K562 (cell line): ENCODE results near the gene WFIKKN1. TPM values are rescaled to one million over a fixed set of nuclear protein-coding genes. Genes with fewer than 3 reads are reported as not detected.

Experiments used
- ATAC-seq: fragments of 200-7000 bp; cut with Tn5 transposase; 3 replicates; pipeline ENCODE4 v1.9.1; 2020; ENCODE audit warnings: moderate library complexity
- BruUV-seq: library from RNA; stranded (reverse); fragments of 400-500 nt; replicated peaks from 2 replicates; lab custom pipeline; 2021; lab: Mats Ljungman, UMichigan
- CTCF ChIA-PET: fragments of 300-600 bp; formaldehyde crosslinking; extraction: SDS; loops from one replicate; lab custom pipeline; 2021; ENCODE audit warnings: low intra/inter-chr PET ratio; lab: Yijun Ruan, JAX
- POLR2A ChIA-PET: fragments of 300-600, 350-650 bp; sonication (Branson Sonifier 250); formaldehyde crosslinking; extraction: SDS; loops from one replicate; lab custom pipeline; 2021; ENCODE audit warnings: antibody characterized with exemption, inconsistent platforms; lab: Yijun Ruan, JAX
- DNase-seq, 4 experiments: peaks; one replicate each; pipeline versions ENCODE4 v3.0.0 to v3.0.0-alpha.2; 2011 to 2018; ENCODE audit warnings: low spot score in 3 of 4, mixed read lengths in 3 of 4; ENCODE audit errors: extremely low read depth in 1 of 4
- FAIRE-seq: peaks from 2 replicates; lab custom pipeline; 2011; peaks lifted over from hg19 to GRCh38; lab: Jason Lieb, UNC
- H2AFZ ChIP-seq: 2 replicates; pipeline ENCODE4 v1.6.0; 2011; ENCODE audit warnings: low read depth, low read length, control low read depth, inconsistent platforms
- H3K27ac ChIP-seq: fragments of 200-600 bp; 3 replicates; pipeline ENCODE4 v1.8.0; 2011; ENCODE audit warnings: low read depth, mild to moderate bottlenecking, control low read depth, inconsistent platforms, low read length, moderate library complexity, mixed read lengths; ENCODE audit errors: extremely low read depth
- H3K27me3 ChIP-seq, 2 experiments: fragments of 300-600 bp in 1 of 2; 2 replicates in 1 of 2; 3 replicates in 1 of 2; pipeline versions ENCODE4 v1.6.0 to v1.8.0; 2011; ENCODE audit warnings: inconsistent platforms in 2 of 2, low read length in 2 of 2, mild to moderate bottlenecking in 1 of 2, mixed read lengths in 1 of 2, moderate library complexity in 1 of 2; ENCODE audit not compliant: control insufficient read depth in 2 of 2, insufficient read depth in 2 of 2
- H3K36me3 ChIP-seq: fragments of 300-600 bp; 3 replicates; pipeline ENCODE4 v1.8.0; 2011; ENCODE audit warnings: mild to moderate bottlenecking, low read length, inconsistent platforms; ENCODE audit not compliant: control insufficient read depth, insufficient read depth
- H3K4me1 ChIP-seq, 2 experiments: fragments of 200-600 bp in 1 of 2; replicated peaks in 1 of 2; 2 replicates in 1 of 2; 3 replicates in 1 of 2; pipeline versions ENCODE4 v1.5.1 to v1.8.0; 2011; ENCODE audit warnings: inconsistent platforms in 2 of 2, low read length in 2 of 2, mild to moderate bottlenecking in 1 of 2, mixed read lengths in 1 of 2, moderate library complexity in 1 of 2; ENCODE audit not compliant: control insufficient read depth in 2 of 2, insufficient read depth in 2 of 2
- H3K4me2 ChIP-seq: 2 replicates; pipeline ENCODE4 v1.6.1; 2011; ENCODE audit warnings: low read length, control low read depth, inconsistent platforms, mixed read lengths; ENCODE audit not compliant: insufficient read depth
- H3K4me3 ChIP-seq: fragments of 200-600 bp; sonication (generic), shearing (Covaris generic); 2 replicates; pipeline ENCODE4 v1.5.1; 2016; ENCODE audit warnings: control low read depth, inconsistent platforms
- H3K79me2 ChIP-seq: fragments of 200-600 bp; 3 replicates; pipeline ENCODE4 v1.8.0; 2011; ENCODE audit warnings: low read length, inconsistent platforms; ENCODE audit not compliant: control insufficient read depth, insufficient read depth
- H3K9ac ChIP-seq, 2 experiments: 2 replicates each; pipeline versions ENCODE4 v1.6.0 to v1.6.1; 2011; ENCODE audit warnings: low read depth in 2 of 2, low read length in 2 of 2, control low read depth in 1 of 2, inconsistent platforms in 1 of 2, mild to moderate bottlenecking in 1 of 2, mixed read lengths in 1 of 2; ENCODE audit not compliant: insufficient read depth in 1 of 2
- H3K9me1 ChIP-seq: one replicate; pipeline ENCODE4 v1.6.0; 2011; ENCODE audit warnings: inconsistent platforms, mild to moderate bottlenecking, low read length, moderate library complexity; ENCODE audit not compliant: control insufficient read depth, insufficient read depth
- H3K9me3 ChIP-seq: replicated peaks from 2 replicates; pipeline ENCODE4 v1.5.1; 2011; ENCODE audit warnings: low read depth, low read length, inconsistent platforms; ENCODE audit not compliant: control insufficient read depth, insufficient read depth
- H4K20me1 ChIP-seq: replicated peaks from 2 replicates; pipeline ENCODE4 v1.6.1; 2011; ENCODE audit warnings: low read length, inconsistent platforms, mixed read lengths; ENCODE audit not compliant: control insufficient read depth, insufficient read depth
- ADNP ChIP-seq: fragments of 200-800 bp; sonication (Bioruptor generic); IDR thresholded peaks from 2 replicates; pipeline ENCODE4 v1.6.1; 2016; ENCODE audit warnings: missing genetic modification characterization, missing compliant biosample characterization
- CTBP1 ChIP-seq: fragments of 450-650 bp; IDR thresholded peaks from 2 replicates; pipeline ENCODE4 v1.6.1; 2016; ENCODE audit warnings: borderline replicate concordance
- ESRRA ChIP-seq: fragments of 450-650 bp; IDR thresholded peaks from 2 replicates; pipeline ENCODE4 v1.6.1; 2014; ENCODE audit warnings: low read depth, mild to moderate bottlenecking, moderate library complexity, borderline replicate concordance
- JUND ChIP-seq, 2 experiments: IDR thresholded peaks; 2 replicates in 1 of 2; 3 replicates in 1 of 2; pipeline ENCODE4 v1.6.1; 2011; ENCODE audit warnings: borderline replicate concordance in 2 of 2, low read depth in 2 of 2, low read length in 2 of 2, improper control_type of control experiment in 1 of 2, missing biosample characterization in 1 of 2, missing genetic modification characterization in 1 of 2, missing genetic modification reagents in 1 of 2
- KDM4B ChIP-seq, 2 experiments: fragments of 450-650 bp in 1 of 2; sonication (generic) in 1 of 2; IDR thresholded peaks; 2 replicates each; pipeline ENCODE4 v1.6.1; 2016 to 2017; ENCODE audit warnings: borderline replicate concordance in 2 of 2, antibody characterized with exemption in 1 of 2, low read depth in 1 of 2, mild to moderate bottlenecking in 1 of 2
- MAFK ChIP-seq: IDR thresholded peaks from 2 replicates; pipeline ENCODE4 v1.6.1; 2011; ENCODE audit warnings: low read length, improper control_type of control experiment
- MED1 ChIP-seq: sonication (generic); formaldehyde crosslinking; IDR thresholded peaks from 2 replicates; pipeline ENCODE4 v1.8.1; 2023; ENCODE audit warnings: missing genetic modification reagents, borderline replicate concordance
- SAFB2 ChIP-seq: fragments of 200-400 bp; formaldehyde crosslinking; IDR thresholded peaks from 2 replicates; pipeline ENCODE4 v1.6.1; 2018; ENCODE audit warnings: borderline replicate concordance, low read length, low read depth, moderate library complexity; ENCODE audit not compliant: severe bottlenecking
- STAT5B ChIP-seq: fragments of 250-450 bp; sonication (Bioruptor Pico); IDR thresholded peaks from 2 replicates; pipeline ENCODE4 v1.8.0; 2021; ENCODE audit warnings: mild to moderate bottlenecking, inconsistent platforms
- ZNF263 ChIP-seq: sonication (generic); formaldehyde crosslinking; IDR thresholded peaks from 2 replicates; pipeline ENCODE4 v1.8.0; 2022; ENCODE audit warnings: mild to moderate bottlenecking, missing genetic modification reagents, borderline replicate concordance
- WGBS: fragments of 100-300 bp; shearing (Covaris generic); methylation state at CpG from one replicate; pipeline ENCODE4 v1.1.6; 2016; ENCODE audit warnings: low coverage, mixed read lengths; ENCODE audit not compliant: insufficient coverage; ENCODE audit errors: missing lambda C conversion rate; 5-methylcytosine and 5-hydroxymethylcytosine counted together
- in situ Hi-C: fragments of 300-500 bp; cut with MboI; formaldehyde crosslinking; loops from 4 replicates; pipeline ENCODE4 v1.15.0; 2018; ENCODE audit warnings: inconsistent platforms, mixed read lengths
- intact Hi-C: fragments of 100-400 bp; cut with micrococcal nuclease; formaldehyde crosslinking; loops from 2 replicates; pipeline ENCODE4 v1.14.2; 2022
- polyA plus RNA-seq, 8 experiments: library from polyadenylated mRNA; depleted of rRNA in 4 of 8; stranded (reverse) in 5 of 8; unstranded in 3 of 8; fragments of >200 nt; fragmentation: Nextera tagmentation in 2 of 8; fragmentation: Illumina TruSeq in 1 of 8; extraction: Ambion mirVana in 2 of 8; extraction: Trizol in 1 of 8; gene quantifications; 2 replicates each; pipeline versions ENCODE4 v1.2.1 to v1.2.3, GENCODE V29; 2011 to 2014; ENCODE audit warnings: inconsistent platforms in 1 of 8, missing spikeins in 1 of 8
- total RNA-seq, 7 experiments: library from RNA; depleted of rRNA in 6 of 7; stranded (reverse); fragments of >200 nt in 6 of 7; fragmentation: Illumina TruSeq in 2 of 7; extraction: Trizol in 2 of 7; gene quantifications; 2 replicates each; pipeline versions ENCODE4 v1.2.1 to v1.2.3, GENCODE V29; 2011 to 2021; ENCODE audit warnings: low replicate concordance in 1 of 7
- TF ChIP-seq, protein P1 (sequence below): fragments of 450-650 bp; IDR thresholded peaks from one replicate; pipeline ENCODE4 v1.6.1; 2018; ENCODE audit warnings: mild to moderate bottlenecking, moderate library complexity; ENCODE audit not compliant: partially characterized antibody
- TF ChIP-seq, protein P2 (sequence below): fragments of 450-650 bp; IDR thresholded peaks from 2 replicates; pipeline ENCODE4 v1.6.1; 2017; ENCODE audit warnings: antibody characterized with exemption, mild to moderate bottlenecking

The WFIKKN1 gene
- total and polyA plus RNA-seq, 9 of the 15 experiments (the other 6 are each of a cell fraction or from before 2014, with no cell fraction given) = 0.14 to 1.1 (median 0.50) TPM; not detected in 4

DNA sequence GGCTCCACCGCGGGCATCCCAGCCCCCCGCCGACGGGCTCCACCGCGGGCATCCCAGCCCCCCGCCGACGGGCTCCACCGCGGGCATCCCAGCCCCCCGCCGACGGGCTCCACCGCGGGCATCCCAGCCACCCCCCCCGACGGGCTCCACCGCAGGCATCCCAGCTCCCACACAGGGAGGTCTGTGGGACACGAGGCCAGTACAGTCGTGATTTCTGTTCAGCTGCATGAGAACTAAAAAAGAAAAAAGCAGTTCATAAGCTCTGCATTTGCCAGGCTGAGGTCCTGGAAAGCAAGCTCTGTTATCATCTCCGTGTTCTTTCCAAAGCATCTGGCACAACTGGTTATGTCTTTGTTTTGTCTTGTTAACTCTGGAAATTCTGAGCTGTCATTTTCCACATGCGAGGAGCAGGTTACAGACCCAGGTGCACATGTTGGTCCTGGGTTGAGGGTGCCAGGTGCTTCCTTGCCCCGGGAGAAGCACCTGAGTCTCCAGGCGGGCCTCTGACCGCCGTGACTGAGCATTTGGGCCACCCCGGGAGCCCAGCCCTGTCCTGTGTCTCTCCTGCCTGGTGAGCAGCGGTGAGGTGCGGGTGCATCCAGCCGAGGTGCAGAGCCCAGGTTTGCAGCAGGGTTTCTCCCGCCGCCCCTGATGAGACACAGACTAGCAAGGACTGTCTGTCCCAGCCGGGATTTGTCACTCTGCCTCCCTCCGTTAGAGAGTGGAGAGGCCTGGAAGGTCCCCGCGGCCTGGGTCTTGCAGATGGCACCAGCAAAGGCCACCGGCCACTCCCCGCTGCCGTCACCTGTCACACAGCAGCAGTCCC is 9.9 kb upstream of the WFIKKN1 start:
- Histone ChIP-seq H3K36me3 (peaks cover 4% of the 10 kb centered on the region; the same call in 1 of the 3 replicates), H3K4me2 (no peak overlapping the region), H3K9me3 (no peaks in the 10 kb centered on the region), H3K27me3 (no peaks in the 10 kb centered on the region), H3K4me1 (peaks cover 21 to 65% of the 10 kb centered on the region in 2 experiments), H2AFZ (no peak overlapping the region), H3K9ac (peak overlapping the region in 1 of 2 experiments; percentile 93; a peak in 2 of 4 replicates), H3K9me1 (no peaks in the 10 kb centered on the region), H3K79me2 (peaks cover 20% of the 10 kb centered on the region; the same call in 2 of the 3 replicates), H3K27ac (no peak overlapping the region), H4K20me1 (no peaks in the 10 kb centered on the region), H3K4me3 (no peak overlapping the region)
- intact Hi-C loops = no loop called here
- ChIA-PET POLR2A (interaction anchor here (0.6 to 1.3 kb wide), 4 partner anchors 10 to 229 kb away, joined by 3 to 7 read pairs (median 4); no protein-coding TSS in a partner anchor), CTCF (no interaction called here)
- TF ChIP-seq SAFB2 (no peak), CTBP1 (no peak), ADNP (no peak), ESRRA (no peak), STAT5B (CRISPR knock-in tag) (no peak), JUND (IDR thresholded peaks at IDR 0.05; ENCODE audit: borderline replicate concordance, low read depth, low read length) (no peak), JUND (tag; IDR thresholded peaks at IDR 0.05; ENCODE audit: borderline replicate concordance, low read depth, low read length) (no peak), ZNF263 (CRISPR knock-in tag) (no peak), MED1 (CRISPR knock-in tag) (no peak), MAFK (no peak), KDM4B (IDR thresholded peaks at IDR 0.05; ENCODE audit: borderline replicate concordance in 2 of 2, low read depth in 1 of 2) (no peak)
- TF ChIP-seq, protein P1, sequence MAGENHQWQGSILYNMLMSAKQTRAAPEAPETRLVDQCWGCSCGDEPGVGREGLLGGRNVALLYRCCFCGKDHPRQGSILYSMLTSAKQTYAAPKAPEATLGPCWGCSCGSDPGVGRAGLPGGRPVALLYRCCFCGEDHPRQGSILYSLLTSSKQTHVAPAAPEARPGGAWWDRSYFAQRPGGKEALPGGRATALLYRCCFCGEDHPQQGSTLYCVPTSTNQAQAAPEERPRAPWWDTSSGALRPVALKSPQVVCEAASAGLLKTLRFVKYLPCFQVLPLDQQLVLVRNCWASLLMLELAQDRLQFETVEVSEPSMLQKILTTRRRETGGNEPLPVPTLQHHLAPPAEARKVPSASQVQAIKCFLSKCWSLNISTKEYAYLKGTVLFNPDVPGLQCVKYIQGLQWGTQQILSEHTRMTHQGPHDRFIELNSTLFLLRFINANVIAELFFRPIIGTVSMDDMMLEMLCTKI = no peak
- TF ChIP-seq, protein P2, sequence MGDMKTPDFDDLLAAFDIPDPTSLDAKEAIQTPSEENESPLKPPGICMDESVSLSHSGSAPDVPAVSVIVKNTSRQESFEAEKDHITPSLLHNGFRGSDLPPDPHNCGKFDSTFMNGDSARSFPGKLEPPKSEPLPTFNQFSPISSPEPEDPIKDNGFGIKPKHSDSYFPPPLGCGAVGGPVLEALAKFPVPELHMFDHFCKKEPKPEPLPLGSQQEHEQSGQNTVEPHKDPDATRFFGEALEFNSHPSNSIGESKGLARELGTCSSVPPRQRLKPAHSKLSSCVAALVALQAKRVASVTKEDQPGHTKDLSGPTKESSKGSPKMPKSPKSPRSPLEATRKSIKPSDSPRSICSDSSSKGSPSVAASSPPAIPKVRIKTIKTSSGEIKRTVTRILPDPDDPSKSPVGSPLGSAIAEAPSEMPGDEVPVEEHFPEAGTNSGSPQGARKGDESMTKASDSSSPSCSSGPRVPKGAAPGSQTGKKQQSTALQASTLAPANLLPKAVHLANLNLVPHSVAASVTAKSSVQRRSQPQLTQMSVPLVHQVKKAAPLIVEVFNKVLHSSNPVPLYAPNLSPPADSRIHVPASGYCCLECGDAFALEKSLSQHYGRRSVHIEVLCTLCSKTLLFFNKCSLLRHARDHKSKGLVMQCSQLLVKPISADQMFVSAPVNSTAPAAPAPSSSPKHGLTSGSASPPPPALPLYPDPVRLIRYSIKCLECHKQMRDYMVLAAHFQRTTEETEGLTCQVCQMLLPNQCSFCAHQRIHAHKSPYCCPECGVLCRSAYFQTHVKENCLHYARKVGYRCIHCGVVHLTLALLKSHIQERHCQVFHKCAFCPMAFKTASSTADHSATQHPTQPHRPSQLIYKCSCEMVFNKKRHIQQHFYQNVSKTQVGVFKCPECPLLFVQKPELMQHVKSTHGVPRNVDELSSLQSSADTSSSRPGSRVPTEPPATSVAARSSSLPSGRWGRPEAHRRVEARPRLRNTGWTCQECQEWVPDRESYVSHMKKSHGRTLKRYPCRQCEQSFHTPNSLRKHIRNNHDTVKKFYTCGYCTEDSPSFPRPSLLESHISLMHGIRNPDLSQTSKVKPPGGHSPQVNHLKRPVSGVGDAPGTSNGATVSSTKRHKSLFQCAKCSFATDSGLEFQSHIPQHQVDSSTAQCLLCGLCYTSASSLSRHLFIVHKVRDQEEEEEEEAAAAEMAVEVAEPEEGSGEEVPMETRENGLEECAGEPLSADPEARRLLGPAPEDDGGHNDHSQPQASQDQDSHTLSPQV = no peak
- BruUV-seq = no TSS peak
- no peak for ATAC-seq
- in situ Hi-C loops = no loop called here
- no peak for DNase-seq
- 83% methylated on average over 17 of the region's 41 CpGs for WGBS
- FAIRE-seq = no peak
